HTR-8/SVneo (cell line): Measurements from ENCODE around the gene NDST1.

Experiments used
- DNase-seq: peaks from one replicate; pipeline ENCODE4 v3.0.0; 2011; ENCODE audit warnings: low spot score, mixed read lengths; ENCODE audit not compliant: insufficient read length
- FAIRE-seq: peaks from 2 replicates; lab custom pipeline; 2011; peaks lifted over from hg19 to GRCh38; lab: Jason Lieb, UNC

NDST1 gene

GRCh38 chr5:150600616-150601490 lies 92.9 kb downstream of the NDST1 start:
- DNase-seq (no peak), FAIRE-seq (no peak)

GRCh38 chr5:150601491-150602345 lies 93.8 kb downstream of the NDST1 start:
- no peak for FAIRE-seq
- DNase-seq, result no peak

- no peak for DNase-seq
- FAIRE-seq, result no peak
Observed at GRCh38 chr5:150603052-150603451, 95.1 kb downstream of the NDST1 start.

- FAIRE-seq (no peak), DNase-seq (no peak)
Observed at GRCh38 chr5:150603491-150603890, 95.6 kb downstream of the NDST1 start.

- FAIRE-seq (no peak), DNase-seq (no peak)
Observed at GRCh38 chr5:150604010-150604409, 96.1 kb downstream of the NDST1 start.

- no peak for DNase-seq
- no peak for FAIRE-seq
Observed at GRCh38 chr5:150604894-150605440, 97.0 kb downstream of the NDST1 start.

GRCh38 chr5:150605546-150605945 lies 97.6 kb downstream of the NDST1 start:
- DNase-seq (no peak), FAIRE-seq (peak; percentile 68)

DNA sequence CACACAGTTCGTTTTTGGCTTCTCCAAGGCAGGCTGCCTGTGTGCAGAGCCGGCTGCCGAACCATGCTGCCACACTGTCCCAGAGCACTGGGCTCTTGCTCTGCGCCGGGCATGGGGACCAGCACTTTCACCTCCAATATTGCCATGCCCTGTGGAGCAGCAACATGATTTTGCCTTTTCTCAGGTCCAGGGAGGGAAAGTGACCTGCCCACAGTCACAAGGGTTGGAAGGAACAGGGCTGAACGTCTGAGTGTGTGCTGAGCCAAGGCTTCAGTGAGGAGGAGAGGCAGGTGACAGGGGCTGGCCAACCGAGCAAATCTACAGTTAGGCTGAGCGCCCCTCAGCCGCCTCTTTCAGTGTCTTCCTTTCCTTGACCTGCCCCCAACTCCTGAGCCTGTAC lies 98.5 kb downstream of the NDST1 start:
- DNase-seq (no peak), FAIRE-seq (no peak)

DNA sequence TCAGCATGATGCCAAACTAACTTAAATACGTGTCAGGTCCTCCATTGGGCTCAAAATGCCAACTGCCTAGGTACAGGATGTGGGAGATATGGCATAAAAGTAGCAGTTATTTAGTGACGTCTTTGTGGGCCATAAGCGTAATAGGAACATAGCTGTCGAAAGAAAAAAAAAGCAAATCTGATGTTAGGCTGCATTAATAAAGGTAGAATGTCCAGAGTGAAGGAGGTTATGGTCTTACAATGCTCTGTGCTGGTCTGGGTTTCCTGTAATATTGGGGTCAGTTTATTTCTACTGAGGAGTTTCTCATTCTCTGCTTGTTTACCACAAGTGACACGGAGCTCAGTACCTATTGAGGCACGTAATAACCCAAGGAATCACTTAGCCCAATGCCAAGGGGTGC lies 99.2 kb downstream of the NDST1 start:
- no peak for DNase-seq
- no peak for FAIRE-seq
